ENCODE measurements around the gene EFCAB14.
"Not testable (repeated sequence)": the region's sequence is repeated elsewhere in the genome, so short reads cannot be mapped to it uniquely, and the experiment has no call there.

The EFCAB14 gene

DNA sequence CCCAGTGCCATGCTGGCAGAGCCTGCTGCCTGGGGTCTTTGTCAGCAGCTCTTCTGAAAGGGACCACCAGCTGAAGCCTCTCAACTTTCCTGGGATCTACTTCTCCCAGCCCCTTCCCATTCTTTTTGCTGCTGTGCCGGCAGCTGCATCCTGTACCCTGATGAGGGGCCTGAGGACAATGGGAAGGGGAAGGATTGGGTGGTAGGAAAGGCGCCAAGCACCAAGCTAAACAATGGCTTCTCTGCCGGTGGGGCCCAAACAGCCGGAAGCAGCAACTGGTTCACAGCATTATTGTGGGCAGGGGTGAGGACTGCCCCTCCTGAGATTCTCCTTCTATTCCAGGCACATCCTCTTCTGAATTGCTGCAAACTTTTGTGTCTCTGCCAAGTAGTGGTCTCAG, 5.0 kb upstream of the EFCAB14 start:
- no peak for DNase-seq

GRCh38 chr1:46721686-46722205, 2.8 kb upstream of the EFCAB14 start:
- peak in 3 of 4 experiments; percentile 20 to 69 (median 49) for DNase-seq

DNA sequence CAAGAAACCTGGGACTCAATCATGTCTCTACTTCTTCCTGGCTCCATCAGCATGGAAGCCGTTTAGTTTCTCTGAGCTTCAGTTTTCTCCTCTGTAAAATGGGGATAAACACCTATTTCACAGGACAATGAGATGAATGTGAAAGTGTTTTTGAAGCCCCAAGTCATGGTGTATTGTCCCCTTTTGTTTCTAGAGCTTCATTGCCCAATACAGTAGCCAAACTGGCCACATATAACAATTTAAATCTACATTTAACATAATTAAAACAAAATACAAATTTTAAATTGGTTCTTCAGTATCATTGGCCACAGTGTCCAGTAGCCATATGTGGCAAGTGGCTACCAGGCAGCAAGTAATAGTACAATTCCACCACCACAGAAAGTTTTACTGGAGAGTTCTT, 2.3 kb upstream of the EFCAB14 start:
- DNase-seq = no peak

DNA sequence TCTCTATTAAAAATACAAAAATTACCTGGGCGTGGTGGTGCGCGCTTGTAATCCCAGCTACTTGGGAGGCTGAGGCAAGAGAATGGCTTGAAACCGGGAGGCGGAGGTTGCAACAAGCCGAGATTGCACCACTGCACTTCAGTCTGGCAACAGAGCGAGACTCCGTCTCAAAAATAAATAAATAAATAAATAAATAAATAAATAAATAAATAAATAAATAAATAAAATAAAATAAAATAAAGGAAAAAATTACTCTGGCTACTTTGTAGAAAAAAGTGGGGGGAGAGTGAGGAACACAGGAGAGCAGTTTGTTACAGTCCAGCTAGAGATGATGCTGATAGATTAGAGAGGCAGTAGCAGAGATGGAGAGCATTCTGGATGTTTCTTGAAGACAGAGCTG, 1.4 kb upstream of the EFCAB14 start:
- DNase-seq = not testable (repeated sequence)

DNA sequence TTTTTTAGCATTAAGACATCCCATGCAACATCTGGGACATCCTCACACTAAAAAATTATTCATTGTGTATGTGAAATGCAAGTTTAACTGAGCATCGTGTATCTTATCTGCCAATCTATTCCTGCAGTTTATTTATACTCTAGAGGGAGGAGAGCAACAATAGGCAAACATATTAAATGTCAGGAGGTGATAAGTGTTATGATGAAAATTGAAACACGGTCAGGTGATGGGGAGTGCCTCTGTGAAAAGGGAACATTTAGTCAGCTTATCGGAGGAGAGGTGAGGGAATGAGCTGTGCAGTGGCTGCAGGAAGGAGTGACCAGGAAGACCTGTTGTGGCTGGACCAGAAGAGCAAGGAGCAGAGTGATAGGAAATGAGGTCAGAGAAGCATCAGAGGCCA, 775 bp upstream of the EFCAB14 start:
- peak; percentile 12 to 41 (median 32) for DNase-seq

- peak in 1 of 4 experiments; percentile 24 for DNase-seq
These were observed 581 bp downstream of the EFCAB14 start for GRCh38 chr1:46718340-46718726.

- DNase-seq = peak in 3 of 4 experiments; percentile 23 to 30 (median 26)
These were observed 1.3 kb downstream of the EFCAB14 start for GRCh38 chr1:46717654-46718053.

- DNase-seq = no peak
These were observed 3.9 kb downstream of the EFCAB14 start for GRCh38 chr1:46714976-46715375.

DNA sequence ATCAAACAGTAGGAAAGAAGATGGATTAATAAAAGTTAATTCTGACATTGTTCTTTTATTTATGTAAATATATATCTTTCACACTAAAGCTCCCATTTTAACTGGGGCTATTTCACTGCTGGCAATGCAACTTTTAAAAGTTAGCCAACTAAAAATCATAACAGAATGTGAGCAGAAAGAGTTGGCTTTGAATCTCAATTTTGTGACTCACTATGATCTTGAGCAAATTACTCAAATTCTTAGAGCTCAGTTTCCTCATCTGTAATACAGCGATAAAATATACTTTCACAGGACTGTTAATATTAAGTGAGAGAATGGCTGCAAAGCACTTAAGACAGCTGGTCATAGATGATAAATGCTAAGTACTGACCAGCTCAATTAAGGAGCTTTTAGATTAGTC, 10.8 kb downstream of the EFCAB14 start:
- no peak for DNase-seq

DNA sequence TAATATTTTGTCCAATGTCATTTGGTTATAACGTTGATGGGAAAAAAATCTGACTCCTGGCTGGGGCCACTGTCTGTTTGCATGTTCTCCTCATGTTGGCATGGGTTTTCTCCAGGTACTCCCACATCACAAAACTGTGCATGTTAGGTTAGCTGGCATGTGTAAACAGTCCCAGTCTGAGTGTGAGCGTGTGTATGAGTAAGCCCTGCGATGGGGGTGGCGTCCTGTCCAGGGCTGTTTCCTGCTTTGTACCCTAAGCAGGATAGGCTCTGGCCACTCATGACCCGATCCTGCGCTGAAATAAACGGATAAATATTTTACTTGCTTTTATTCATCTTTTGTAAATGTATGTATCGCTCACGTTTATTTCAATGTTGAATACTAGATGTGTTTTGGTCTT, 13.5 kb downstream of the EFCAB14 start:
- DNase-seq = no peak

DNA sequence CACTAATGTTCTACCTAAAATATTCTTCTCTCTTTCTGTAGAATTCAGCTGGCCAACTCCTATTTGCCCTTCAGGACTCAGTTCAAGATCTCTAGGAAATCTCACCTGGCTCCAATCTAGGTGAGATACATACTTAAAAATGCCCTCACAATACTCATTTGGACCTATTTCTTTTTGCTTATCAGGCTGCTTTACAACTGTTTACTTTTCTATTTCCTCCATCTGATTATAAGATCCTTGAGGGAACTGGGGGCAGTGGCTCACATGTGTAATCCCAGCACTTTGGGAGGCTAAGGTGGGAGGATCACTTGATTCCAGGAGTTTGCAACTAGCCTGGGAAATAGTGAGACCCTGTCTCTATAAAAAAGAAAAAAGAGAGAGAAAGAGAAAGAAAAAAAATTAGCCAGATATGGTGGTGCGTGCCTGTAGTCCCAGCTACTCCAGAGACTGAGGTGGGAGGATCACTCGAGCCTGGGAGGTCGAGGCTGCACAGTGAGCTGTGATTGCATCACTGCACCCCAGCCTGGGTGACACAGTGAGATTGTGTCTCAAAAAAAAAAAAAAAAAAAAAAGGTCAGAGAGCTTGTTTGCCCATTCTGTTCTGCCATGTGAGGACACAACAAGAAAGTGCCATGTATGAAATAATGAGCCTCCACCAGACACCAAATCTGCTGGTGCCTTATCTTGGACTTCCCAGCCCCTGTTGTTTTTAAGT, 14.8 kb downstream of the EFCAB14 start:
- no peak for DNase-seq

- peak; percentile 72 to 93 (median 84) for DNase-seq
These were observed 19.2 kb downstream of the EFCAB14 start for GRCh38 chr1:46699666-46700065.

GRCh38 chr1:46697053-46697452, 21.9 kb downstream of the EFCAB14 start:
- no peak for DNase-seq

DNA sequence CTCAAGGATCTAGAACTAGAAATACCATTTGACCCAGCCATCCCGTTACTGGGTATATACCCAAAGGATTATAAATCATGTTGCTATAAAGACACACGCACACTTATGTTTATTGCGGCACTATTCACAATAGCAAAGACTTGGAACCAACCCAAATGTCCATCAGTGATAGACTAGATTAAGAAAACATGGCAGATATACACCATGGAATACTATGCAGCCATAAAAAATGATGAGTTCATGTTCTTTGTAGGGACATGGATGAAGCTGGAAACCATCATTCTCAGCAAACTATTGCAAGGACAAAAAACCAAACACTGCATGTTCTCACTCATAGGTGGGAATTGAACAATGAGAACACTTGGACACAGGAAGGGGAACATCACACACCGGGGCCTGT, 24.2 kb downstream of the EFCAB14 start:
- not testable (repeated sequence) for DNase-seq

DNA sequence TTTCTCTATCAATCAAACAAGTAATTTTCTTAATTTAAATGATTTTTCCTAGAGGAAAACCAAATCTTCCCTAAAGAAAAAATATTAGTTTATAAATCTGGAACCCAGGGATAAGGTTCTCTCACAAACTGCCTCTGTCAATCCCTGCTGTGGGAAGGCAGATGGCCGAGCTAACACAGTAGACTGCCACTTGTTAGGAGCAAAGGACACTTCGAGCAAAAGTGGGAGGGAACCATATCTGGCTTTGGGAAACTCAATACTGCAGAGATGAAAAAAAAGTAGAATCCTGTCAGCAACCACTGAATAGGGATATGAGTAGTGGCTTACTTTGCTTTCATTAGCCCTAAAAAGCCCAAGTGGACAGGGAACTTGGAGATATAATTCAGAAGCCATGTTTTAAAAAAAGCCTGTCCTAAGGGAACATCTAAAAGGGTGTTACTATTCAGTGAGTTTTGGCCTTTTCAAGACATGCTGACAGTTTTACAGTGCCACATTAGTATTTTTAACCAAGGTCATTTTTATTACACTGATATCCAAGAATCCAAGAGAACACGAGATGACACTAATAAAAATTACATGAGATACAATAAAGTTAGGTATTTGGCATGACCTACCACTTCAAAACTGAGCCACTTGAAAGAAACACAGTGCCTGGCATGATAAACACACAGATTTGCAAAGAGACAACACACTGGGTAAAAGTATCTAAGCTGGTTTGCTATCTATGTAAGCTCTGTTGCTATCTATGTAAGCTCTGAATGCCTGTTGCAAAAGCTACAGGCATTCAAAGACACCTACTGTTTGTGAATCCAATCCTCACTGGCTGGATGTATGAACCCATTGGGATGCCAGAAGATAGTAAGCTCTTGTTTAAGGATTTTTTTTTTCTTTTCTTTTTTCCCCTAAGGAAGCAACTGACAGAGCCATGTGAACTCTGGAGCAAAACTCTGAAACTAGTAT, 25.8 kb downstream of the EFCAB14 start:
- DNase-seq = no peak

DNA sequence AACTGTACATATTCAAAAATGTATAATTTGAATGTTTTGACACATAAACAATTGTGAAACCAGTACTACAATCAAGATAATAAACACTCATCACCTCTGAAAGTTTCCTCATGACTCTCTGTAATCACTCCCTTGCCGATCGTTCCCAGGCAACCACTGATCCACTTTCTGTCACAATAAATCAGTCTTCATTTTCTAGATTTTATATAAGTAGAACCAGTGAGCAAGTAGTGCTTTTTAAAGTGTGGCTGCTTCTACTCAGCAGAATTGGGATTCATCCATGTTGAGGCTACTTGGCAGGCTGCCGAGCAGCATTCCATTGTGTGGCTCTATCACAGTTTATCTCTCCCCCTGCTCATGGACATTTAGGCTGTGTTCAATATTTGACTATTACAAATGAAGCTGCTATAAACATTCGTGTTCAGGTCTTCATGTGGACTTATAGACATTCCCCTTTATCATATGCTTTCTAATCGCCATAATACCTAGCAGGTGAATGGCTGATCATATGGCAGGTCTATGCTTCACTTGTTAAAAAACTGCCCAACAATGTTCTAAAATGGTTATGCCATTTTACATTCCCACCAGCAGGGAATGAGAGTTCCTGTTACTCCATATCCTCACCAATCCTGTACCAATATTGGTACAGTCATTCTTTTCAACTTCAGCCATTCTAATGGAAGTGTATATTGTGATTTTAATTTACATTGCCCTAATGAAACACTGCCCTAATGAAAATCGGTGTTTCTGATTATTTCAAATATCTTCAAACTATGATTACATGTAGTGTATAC, 26.7 kb downstream of the EFCAB14 start:
- no peak for DNase-seq

GRCh38 chr1:46690931-46691421, 27.9 kb downstream of the EFCAB14 start:
- no peak for DNase-seq

- peak in 2 of 4 experiments; percentile 9 to 21 for DNase-seq
These were observed 29.0 kb downstream of the EFCAB14 start for GRCh38 chr1:46689897-46690296.

DNA sequence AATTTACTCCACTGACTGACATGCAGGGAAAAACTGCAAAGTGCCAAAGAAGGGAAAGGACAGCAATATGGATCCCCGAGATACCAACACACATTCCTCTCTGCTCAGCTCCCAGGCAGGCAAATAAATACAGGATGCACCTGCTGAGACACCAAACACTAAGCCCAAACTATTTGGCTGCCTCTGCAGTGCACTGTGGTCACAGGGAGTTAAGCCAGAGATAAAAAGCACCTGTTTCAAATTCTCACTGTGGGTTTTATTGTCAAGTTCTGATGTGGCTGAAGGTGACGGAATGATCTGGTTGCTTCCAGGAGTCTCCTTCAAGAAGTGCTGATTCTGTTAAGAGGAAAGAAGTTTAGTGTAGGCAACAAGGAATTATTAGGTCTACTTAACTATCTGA, 29.6 kb downstream of the EFCAB14 start:
- DNase-seq = no peak

DNA sequence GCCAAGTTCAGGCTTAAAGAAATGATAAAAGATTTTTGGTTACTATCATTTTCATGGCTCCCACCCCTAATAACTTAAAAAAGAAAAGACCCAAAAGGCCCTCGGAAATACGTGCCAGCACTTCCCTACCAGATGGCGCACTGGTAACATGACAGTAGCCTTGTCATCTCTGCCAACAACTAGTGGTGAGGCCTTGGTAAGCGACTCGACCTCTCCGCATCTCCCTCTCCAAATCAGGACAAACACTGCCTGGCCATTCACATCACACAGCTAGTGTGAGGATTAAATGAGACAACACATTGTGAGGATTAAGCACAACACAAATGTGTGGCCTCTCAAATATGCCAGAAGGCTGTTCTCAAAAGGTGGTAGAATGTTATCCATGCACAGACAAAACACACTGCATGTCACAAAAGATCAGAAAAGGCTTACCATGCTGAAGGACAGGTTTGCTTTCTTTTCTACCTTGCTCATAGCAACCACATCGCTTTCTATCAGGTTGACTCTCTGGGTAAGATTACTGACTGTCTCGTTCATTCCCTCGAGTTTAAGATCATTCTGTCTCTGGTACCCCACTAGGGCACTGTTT, 30.9 kb downstream of the EFCAB14 start:
- DNase-seq = peak in 1 of 4 experiments; percentile 7

GRCh38 chr1:46687093-46687659, 31.7 kb downstream of the EFCAB14 start:
- DNase-seq = peak; percentile 16 to 38 (median 26)

- no peak for DNase-seq
These were observed 32.7 kb downstream of the EFCAB14 start for GRCh38 chr1:46686255-46686654.
